Stomach (tissue), 9 donors: Measurements from ENCODE around the gene IQGAP2. TPM values are rescaled to one million over a fixed set of nuclear protein-coding genes. Genes with fewer than 3 reads are reported as not detected.
A peak's percentile ranks its signal among the peaks of the same experiment; 100 is the strongest.

Source experiments
- DNase-seq, 2 donors: peaks; one replicate each; pipeline versions ENCODE4 v3.0.0 to v3.0.0-alpha.2; 2013 to 2019
- H3K27ac ChIP-seq, 5 donors: fragments of 200-600 bp in 4 of 5; sonication (generic) in 4 of 5; one replicate each; pipeline ENCODE4 v1.5.1; 2013 to 2019; ENCODE audit warnings: mild to moderate bottlenecking in 1 of 5, moderate library complexity in 1 of 5
- H3K27me3 ChIP-seq, 3 donors: fragments of 200-600 bp; sonication (generic); one replicate each; pipeline ENCODE4 v1.5.1; 2017 to 2019; ENCODE audit warnings: mixed run types in 1 of 3
- H3K36me3 ChIP-seq, 4 donors: fragments of 200-600 bp; sonication (generic); 1 replicate in 3 of 4; 2 replicates in 1 of 4; pipeline ENCODE4 v1.5.1; 2016 to 2019
- H3K4me1 ChIP-seq, 4 donors: fragments of 200-600 bp; sonication (generic); one replicate each; pipeline ENCODE4 v1.5.1; 2016 to 2019
- H3K4me3 ChIP-seq, 4 donors: fragments of 200-600 bp; sonication (generic) in 3 of 4; one replicate each; pipeline ENCODE4 v1.5.1; 2016 to 2019; ENCODE audit warnings: mild to moderate bottlenecking in 1 of 4
- H3K9me3 ChIP-seq, 4 donors: fragments of 200-600 bp; sonication (generic); one replicate each; pipeline ENCODE4 v1.5.1; 2016 to 2019
- CTCF ChIP-seq, 7 experiments: fragments of 450-650 bp in 4 of 7; fragments of 200-600 bp in 3 of 7; sonication (generic) in 3 of 7; IDR thresholded peaks; one replicate each; pipeline ENCODE4 v1.5.1; 2016 to 2019; ENCODE audit warnings: antibody characterized with exemption in 7 of 7, control low read depth in 2 of 7, mild to moderate bottlenecking in 1 of 7
- EP300 ChIP-seq: sonication (generic); formaldehyde crosslinking; IDR thresholded peaks from one replicate; pipeline ENCODE4 v1.6.1; 2017; ENCODE audit warnings: antibody characterized with exemption
- POLR2A ChIP-seq, 4 donors: fragments of 450-650 bp; IDR thresholded peaks; one replicate each; pipeline ENCODE4 v1.6.1; 2016; ENCODE audit warnings: antibody characterized with exemption in 4 of 4, control low read depth in 2 of 4, mild to moderate bottlenecking in 1 of 4, moderate library complexity in 1 of 4
- POLR2AphosphoS5 ChIP-seq, 3 donors: sonication (generic); formaldehyde crosslinking; IDR thresholded peaks; one replicate each; pipeline ENCODE4 v1.6.1; 2016; ENCODE audit warnings: antibody characterized with exemption in 3 of 3
- WGBS, 5 donors: extraction: QIAGEN DNeasy Blood & Tissue Kit in 3 of 5; methylation state at CpG; one replicate each; pipeline versions ENCODE4 v1.1.5 to v1.1.7; 2013 to 2018; 5-methylcytosine and 5-hydroxymethylcytosine counted together
- intact Hi-C: fragments of 100-400 bp; cut with DNase I; formaldehyde crosslinking; loops from one replicate; pipeline ENCODE4 v1.15.1; 2023; ENCODE audit warnings: low total_unique reads
- polyA plus RNA-seq, 3 donors: library from polyadenylated mRNA; stranded (reverse); fragments of 200-250 nt; gene quantifications; one replicate each; pipeline ENCODE4 v1.2.3, GENCODE V29; 2013
- total RNA-seq, 5 donors: library from RNA; depleted of rRNA; stranded (reverse); fragments of >200 nt; gene quantifications; one replicate each; pipeline versions ENCODE4 v1.1.0 to v1.2.3, GENCODE V29; 2014 to 2016
- donor health status: healthy with polysubstance abuse.
- donor health status: Bipolar disorder and iron deficiency.
- donor health status: healthy.

The IQGAP2 gene
- total and polyA plus RNA-seq, 8 donors = 11.5 to 122 (median 42.1) TPM

- Histone ChIP-seq H3K4me1 (peaks cover 0 to 6% (median under 1%) of the 10 kb centered on the region in 4 donors), H3K36me3 (peaks cover 7 to 28% (median 19%) of the 10 kb centered on the region in 4 donors), H3K4me3 (no peak overlapping the region), H3K27me3 (no peaks in the 10 kb centered on the region), H3K9me3 (peaks cover 0 to 4% (median 0%) of the 10 kb centered on the region in 4 donors), H3K27ac (no peak overlapping the region)
- no peak for DNase-seq
- TF ChIP-seq CTCF (IDR thresholded peaks at IDR 0.05) = no peak
- no peak for TF ChIP-seq POLR2AphosphoS5 (IDR thresholded peaks at IDR 0.05)
- no peak for TF ChIP-seq POLR2A (IDR thresholded peaks at IDR 0.05)
- no peak for TF ChIP-seq EP300
- intact Hi-C loops = no loop called here
Measured at GRCh38 chr5:76643371-76643770, 240.3 kb downstream of the IQGAP2 start.

GRCh38 chr5:76649140-76649539 is 246.1 kb downstream of the IQGAP2 start:
- Histone ChIP-seq H3K36me3 (peaks cover 0 to 34% (median 28%) of the 10 kb centered on the region in 4 donors), H3K27ac (no peak overlapping the region), H3K9me3 (peaks cover 0 to 20% (median 12%) of the 10 kb centered on the region in 4 donors), H3K4me1 (no peaks in the 10 kb centered on the region), H3K27me3 (no peaks in the 10 kb centered on the region), H3K4me3 (no peak overlapping the region)
- 89 to 100% (median 96%) methylated on average over 2 of the region's 2 CpGs for WGBS, 5 donors
- DNase-seq = no peak
- TF ChIP-seq POLR2AphosphoS5 (IDR thresholded peaks at IDR 0.05) (no peak), POLR2A (IDR thresholded peaks at IDR 0.05) (no peak), EP300 (no peak), CTCF (IDR thresholded peaks at IDR 0.05) (no peak)
- intact Hi-C loops = no loop called here

- Histone ChIP-seq H3K27me3 (no peaks in the 10 kb centered on the region), H3K27ac (no peak overlapping the region), H3K9me3 (peaks cover 0 to 18% (median 12%) of the 10 kb centered on the region in 4 donors), H3K36me3 (peaks cover 0 to 35% (median 25%) of the 10 kb centered on the region in 4 donors), H3K4me3 (no peak overlapping the region), H3K4me1 (peaks cover 0 to 11% (median 0%) of the 10 kb centered on the region in 4 donors)
- no peak for DNase-seq
- intact Hi-C loops = no loop called here
- 72 to 89% (median 83%) methylated on average over 3 of the region's 3 CpGs for WGBS, 5 donors
- no peak for TF ChIP-seq CTCF (IDR thresholded peaks at IDR 0.05)
Measured at GRCh38 chr5:76652809-76653414, 249.8 kb downstream of the IQGAP2 start.

GRCh38 chr5:76657091-76657490 is 254.0 kb downstream of the IQGAP2 start:
- Histone ChIP-seq H3K36me3 (peaks cover 4 to 45% (median 16%) of the 10 kb centered on the region in 4 donors), H3K27me3 (no peaks in the 10 kb centered on the region), H3K4me3 (no peak overlapping the region), H3K4me1 (peaks cover 0 to 20% (median 4%) of the 10 kb centered on the region in 4 donors), H3K27ac (peak overlapping the region in 1 of 5 donors; percentile 41), H3K9me3 (no peaks in the 10 kb centered on the region)
- DNase-seq = no peak
- intact Hi-C loops = no loop called here
- 95 to 98% (median 96%) methylated on average over 3 of the region's 3 CpGs for WGBS, 5 donors
- TF ChIP-seq EP300 (no peak), CTCF (IDR thresholded peaks at IDR 0.05) (no peak), POLR2AphosphoS5 (IDR thresholded peaks at IDR 0.05) (no peak), POLR2A (IDR thresholded peaks at IDR 0.05) (no peak)
